ENCODE measurements around the gene IFT122.

Gene IFT122

GRCh38 chr3:129531699-129532098 lies 91.7 kb downstream of the IFT122 start:
- WGBS, 2 experiments: 96% methylated on average over 11 of the region's 11 CpGs
- Histone ChIP-seq H3K27ac (ENCODE audit: insufficient read depth, low read depth, low read length, poor library complexity, severe bottlenecking) (no peak overlapping the region), H3K27me3 (ENCODE audit: control insufficient read depth, insufficient read depth, low read length, poor library complexity, severe bottlenecking) (no peaks in the 10 kb centered on the region), H3K4me3 (ENCODE audit: insufficient read depth, low read depth, low read length) (no peak overlapping the region), H3K9me3 (ENCODE audit: control insufficient read depth, low read length) (no peaks in the 10 kb centered on the region), H3K4me1 (ENCODE audit: control insufficient read depth, insufficient read depth, low read length) (peaks cover 21% of the 10 kb centered on the region), H3K36me3 (ENCODE audit: control insufficient read depth, insufficient read depth, low read length) (no peaks in the 10 kb centered on the region)

GRCh38 chr3:129532261-129532660 lies 92.2 kb downstream of the IFT122 start:
- no peaks in the 10 kb centered on the region for H3K36me3 ChIP-seq (ENCODE audit: control insufficient read depth, insufficient read depth, low read length)
- no peak overlapping the region for H3K4me3 ChIP-seq (ENCODE audit: insufficient read depth, low read depth, low read length)
- H3K4me1 ChIP-seq (ENCODE audit: control insufficient read depth, insufficient read depth, low read length): peaks cover 18% of the 10 kb centered on the region
- H3K9me3 ChIP-seq (ENCODE audit: control insufficient read depth, low read length): no peaks in the 10 kb centered on the region
- no peaks in the 10 kb centered on the region for H3K27me3 ChIP-seq (ENCODE audit: control insufficient read depth, insufficient read depth, low read length, poor library complexity, severe bottlenecking)
- WGBS, 2 experiments: 95% methylated on average over 20 of the region's 20 CpGs
- H3K27ac ChIP-seq (ENCODE audit: insufficient read depth, low read depth, low read length, poor library complexity, severe bottlenecking): no peak overlapping the region

GRCh38 chr3:129533406-129533805 lies 93.4 kb downstream of the IFT122 start:
- peaks cover 18% of the 10 kb centered on the region for H3K4me1 ChIP-seq (ENCODE audit: control insufficient read depth, insufficient read depth, low read length)
- no peak overlapping the region for H3K27ac ChIP-seq (ENCODE audit: insufficient read depth, low read depth, low read length, poor library complexity, severe bottlenecking)
- no peaks in the 10 kb centered on the region for H3K27me3 ChIP-seq (ENCODE audit: control insufficient read depth, insufficient read depth, low read length, poor library complexity, severe bottlenecking)
- 93 to 94% methylated on average over 15 to 16 of the region's 16 CpGs for WGBS, 2 experiments
- no peaks in the 10 kb centered on the region for H3K36me3 ChIP-seq (ENCODE audit: control insufficient read depth, insufficient read depth, low read length)
- H3K9me3 ChIP-seq (ENCODE audit: control insufficient read depth, low read length): no peaks in the 10 kb centered on the region
- H3K4me3 ChIP-seq (ENCODE audit: insufficient read depth, low read depth, low read length): no peak overlapping the region

GRCh38 chr3:129534428-129535027 lies 94.5 kb downstream of the IFT122 start:
- Histone ChIP-seq H3K9me3 (ENCODE audit: control insufficient read depth, low read length) (no peaks in the 10 kb centered on the region), H3K27ac (ENCODE audit: insufficient read depth, low read depth, low read length, poor library complexity, severe bottlenecking) (no peak overlapping the region), H3K27me3 (ENCODE audit: control insufficient read depth, insufficient read depth, low read length, poor library complexity, severe bottlenecking) (no peaks in the 10 kb centered on the region), H3K4me1 (ENCODE audit: control insufficient read depth, insufficient read depth, low read length) (peaks cover 16% of the 10 kb centered on the region), H3K36me3 (ENCODE audit: control insufficient read depth, insufficient read depth, low read length) (no peaks in the 10 kb centered on the region), H3K4me3 (ENCODE audit: insufficient read depth, low read depth, low read length) (no peak overlapping the region)
- WGBS, 2 experiments: 68 to 74% methylated on average over 4 of the region's 4 CpGs

GRCh38 chr3:129535075-129535474 lies 95.1 kb downstream of the IFT122 start:
- no peak overlapping the region for H3K4me3 ChIP-seq (ENCODE audit: insufficient read depth, low read depth, low read length)
- no peaks in the 10 kb centered on the region for H3K27me3 ChIP-seq (ENCODE audit: control insufficient read depth, insufficient read depth, low read length, poor library complexity, severe bottlenecking)
- H3K36me3 ChIP-seq (ENCODE audit: control insufficient read depth, insufficient read depth, low read length): no peaks in the 10 kb centered on the region
- no peaks in the 10 kb centered on the region for H3K9me3 ChIP-seq (ENCODE audit: control insufficient read depth, low read length)
- no peak overlapping the region for H3K27ac ChIP-seq (ENCODE audit: insufficient read depth, low read depth, low read length, poor library complexity, severe bottlenecking)
- WGBS, 2 experiments: 91 to 94% methylated on average over 1 of the region's 1 CpG
- H3K4me1 ChIP-seq (ENCODE audit: control insufficient read depth, insufficient read depth, low read length): peaks cover 10% of the 10 kb centered on the region

GRCh38 chr3:129536374-129536667 lies 96.3 kb downstream of the IFT122 start:
- Histone ChIP-seq H3K9me3 (ENCODE audit: control insufficient read depth, low read length) (no peaks in the 10 kb centered on the region), H3K27me3 (ENCODE audit: control insufficient read depth, insufficient read depth, low read length, poor library complexity, severe bottlenecking) (no peaks in the 10 kb centered on the region), H3K4me1 (ENCODE audit: control insufficient read depth, insufficient read depth, low read length) (no peaks in the 10 kb centered on the region), H3K36me3 (ENCODE audit: control insufficient read depth, insufficient read depth, low read length) (no peaks in the 10 kb centered on the region), H3K27ac (ENCODE audit: insufficient read depth, low read depth, low read length, poor library complexity, severe bottlenecking) (no peak overlapping the region), H3K4me3 (ENCODE audit: insufficient read depth, low read depth, low read length) (no peak overlapping the region)
- WGBS, 2 experiments: 92 to 94% methylated on average over 2 of the region's 2 CpGs

GRCh38 chr3:129536804-129537203 lies 96.8 kb downstream of the IFT122 start:
- 65 to 72% methylated on average over 3 of the region's 3 CpGs for WGBS, 2 experiments
- H3K27ac ChIP-seq (ENCODE audit: insufficient read depth, low read depth, low read length, poor library complexity, severe bottlenecking): no peak overlapping the region
- H3K27me3 ChIP-seq (ENCODE audit: control insufficient read depth, insufficient read depth, low read length, poor library complexity, severe bottlenecking): no peaks in the 10 kb centered on the region
- no peak overlapping the region for H3K4me3 ChIP-seq (ENCODE audit: insufficient read depth, low read depth, low read length)
- H3K4me1 ChIP-seq (ENCODE audit: control insufficient read depth, insufficient read depth, low read length): no peaks in the 10 kb centered on the region
- H3K9me3 ChIP-seq (ENCODE audit: control insufficient read depth, low read length): no peaks in the 10 kb centered on the region
- no peaks in the 10 kb centered on the region for H3K36me3 ChIP-seq (ENCODE audit: control insufficient read depth, insufficient read depth, low read length)

GRCh38 chr3:129539206-129539605 lies 99.2 kb downstream of the IFT122 start:
- Histone ChIP-seq H3K4me1 (ENCODE audit: control insufficient read depth, insufficient read depth, low read length) (no peaks in the 10 kb centered on the region), H3K27ac (ENCODE audit: insufficient read depth, low read depth, low read length, poor library complexity, severe bottlenecking) (no peak overlapping the region), H3K4me3 (ENCODE audit: insufficient read depth, low read depth, low read length) (no peak overlapping the region), H3K27me3 (ENCODE audit: control insufficient read depth, insufficient read depth, low read length, poor library complexity, severe bottlenecking) (no peaks in the 10 kb centered on the region), H3K9me3 (ENCODE audit: control insufficient read depth, low read length) (no peaks in the 10 kb centered on the region), H3K36me3 (ENCODE audit: control insufficient read depth, insufficient read depth, low read length) (no peaks in the 10 kb centered on the region)
- 77% methylated on average over 8 of the region's 8 CpGs for WGBS, 2 experiments

GRCh38 chr3:129540776-129541516 lies 100.9 kb downstream of the IFT122 start:
- H3K9me3 ChIP-seq (ENCODE audit: control insufficient read depth, low read length): no peaks in the 10 kb centered on the region
- no peaks in the 10 kb centered on the region for H3K36me3 ChIP-seq (ENCODE audit: control insufficient read depth, insufficient read depth, low read length)
- H3K4me3 ChIP-seq (ENCODE audit: insufficient read depth, low read depth, low read length): no peak overlapping the region
- WGBS, 2 experiments: 90 to 95% methylated on average over 11 of the region's 11 CpGs
- H3K27me3 ChIP-seq (ENCODE audit: control insufficient read depth, insufficient read depth, low read length, poor library complexity, severe bottlenecking): no peaks in the 10 kb centered on the region
- no peak overlapping the region for H3K27ac ChIP-seq (ENCODE audit: insufficient read depth, low read depth, low read length, poor library complexity, severe bottlenecking)
- no peaks in the 10 kb centered on the region for H3K4me1 ChIP-seq (ENCODE audit: control insufficient read depth, insufficient read depth, low read length)

- Histone ChIP-seq H3K9me3 (ENCODE audit: control insufficient read depth, low read length) (no peaks in the 10 kb centered on the region), H3K4me1 (ENCODE audit: control insufficient read depth, insufficient read depth, low read length) (no peaks in the 10 kb centered on the region), H3K27me3 (ENCODE audit: control insufficient read depth, insufficient read depth, low read length, poor library complexity, severe bottlenecking) (no peaks in the 10 kb centered on the region), H3K27ac (ENCODE audit: insufficient read depth, low read depth, low read length, poor library complexity, severe bottlenecking) (no peak overlapping the region), H3K36me3 (ENCODE audit: control insufficient read depth, insufficient read depth, low read length) (no peaks in the 10 kb centered on the region), H3K4me3 (ENCODE audit: insufficient read depth, low read depth, low read length) (no peak overlapping the region)
- WGBS, 2 experiments: 94 to 96% methylated on average over 5 of the region's 5 CpGs
These were observed 102.7 kb downstream of the IFT122 start for GRCh38 chr3:129542747-129543146.

Data from ectodermal cell (in vitro differentiated cells).